Endothelial cell (in vitro differentiated cells): ENCODE results near the gene TH. TPM values are rescaled to one million over a fixed set of nuclear protein-coding genes. Genes with fewer than 3 reads are reported as not detected.

Experiments used
- DNase-seq: peaks from one replicate; pipeline ENCODE4 v3.0.0; 2021; ENCODE audit warnings: low spot score
- H3K27ac Mint-ChIP-seq: one replicate; pipeline ENCODE4 v1.8.0; 2021; ENCODE audit warnings: mixed read lengths, inconsistent platforms; ENCODE audit not compliant: unreplicated experiment
- H3K27me3 Mint-ChIP-seq: one replicate; pipeline ENCODE4 v1.8.0; 2021; ENCODE audit warnings: mild to moderate bottlenecking, moderate library complexity, mixed read lengths, inconsistent platforms; ENCODE audit not compliant: unreplicated experiment
- H3K36me3 Mint-ChIP-seq: one replicate; pipeline ENCODE4 v1.8.0; 2021; ENCODE audit warnings: mild to moderate bottlenecking, low read depth, mixed read lengths, inconsistent platforms; ENCODE audit not compliant: unreplicated experiment
- H3K4me1 Mint-ChIP-seq: one replicate; pipeline ENCODE4 v1.8.0; 2021; ENCODE audit warnings: mild to moderate bottlenecking, mixed read lengths, inconsistent platforms; ENCODE audit not compliant: unreplicated experiment
- H3K4me3 Mint-ChIP-seq: one replicate; pipeline ENCODE4 v1.8.0; 2021; ENCODE audit warnings: mild to moderate bottlenecking, mixed read lengths, inconsistent platforms; ENCODE audit not compliant: unreplicated experiment
- H3K9me3 Mint-ChIP-seq: one replicate; pipeline ENCODE4 v1.8.0; 2021; ENCODE audit warnings: mixed read lengths, inconsistent platforms; ENCODE audit not compliant: unreplicated experiment
- CTCF ChIP-seq: fragments of 200-600 bp; sonication (generic); IDR thresholded peaks from one replicate; pipeline ENCODE4 v1.5.0; 2021; ENCODE audit warnings: antibody characterized with exemption; ENCODE audit not compliant: unreplicated experiment
- total RNA-seq: library from RNA; stranded (reverse); fragmentation: NEBNext Ultra II Directional; extraction: Animal tissue kit (Norgen Biotek cat#: 25700); gene quantifications from one replicate; pipeline ENCODE4 v1.2.1, GENCODE V29; 2021; ENCODE audit not compliant: unreplicated experiment

TH gene
- total RNA-seq, 1 donor from 2014 or later = not detected

GRCh38 chr11:2214527-2215229 is 43.1 kb upstream of the TH start:
- Mint-ChIP-seq H3K4me1 (peaks cover 8% of the 10 kb centered on the region), H3K4me3 (no peak overlapping the region), H3K27me3 (peaks cover 14% of the 10 kb centered on the region), H3K27ac (no peak overlapping the region), H3K9me3 (no peaks in the 10 kb centered on the region), H3K36me3 (no peaks in the 10 kb centered on the region)
- TF ChIP-seq CTCF = no peak
- no peak for DNase-seq

DNA sequence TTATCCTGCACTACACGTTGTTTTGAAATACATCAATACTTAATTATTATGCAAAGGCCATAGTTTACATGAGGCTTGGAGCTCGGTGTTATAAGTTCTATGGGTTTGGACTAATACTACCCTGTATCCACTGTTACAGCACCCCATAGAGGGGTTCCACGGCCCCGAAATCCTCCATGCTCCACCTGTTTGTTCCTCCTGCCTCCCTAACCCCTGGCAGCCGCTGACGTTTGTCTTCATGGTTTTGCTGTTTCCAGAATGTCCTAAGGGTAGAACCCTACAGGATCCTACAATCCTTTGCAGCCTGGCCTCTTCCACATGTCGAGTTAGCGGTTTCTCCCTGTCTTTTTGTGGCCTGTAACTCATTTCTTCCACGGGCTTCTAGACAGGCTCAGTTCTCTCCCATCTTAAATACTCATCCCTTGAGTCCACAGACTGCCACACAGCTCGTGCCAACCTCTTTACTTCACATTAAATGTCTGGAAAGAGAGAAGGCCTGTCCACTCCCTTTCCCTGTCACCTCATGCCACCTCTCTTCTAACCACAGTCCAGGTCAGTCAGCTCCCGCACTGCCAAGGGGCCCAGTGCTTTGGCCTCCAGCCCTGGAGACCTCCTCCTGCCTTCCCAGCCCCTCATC is 42.4 kb upstream of the TH start:
- Mint-ChIP-seq H3K9me3 (no peaks in the 10 kb centered on the region), H3K27ac (no peak overlapping the region), H3K36me3 (no peaks in the 10 kb centered on the region), H3K4me3 (no peak overlapping the region), H3K4me1 (peaks cover 8% of the 10 kb centered on the region), H3K27me3 (peaks cover 14% of the 10 kb centered on the region)
- no peak for DNase-seq
- no peak for TF ChIP-seq CTCF

- Mint-ChIP-seq H3K27me3 (peaks cover 13% of the 10 kb centered on the region), H3K4me1 (peaks cover 8% of the 10 kb centered on the region), H3K27ac (no peak overlapping the region), H3K4me3 (no peak overlapping the region), H3K36me3 (no peaks in the 10 kb centered on the region), H3K9me3 (no peaks in the 10 kb centered on the region)
- TF ChIP-seq CTCF = no peak
- no peak for DNase-seq
Measured at GRCh38 chr11:2213384-2213842, 41.8 kb upstream of the TH start.

DNA sequence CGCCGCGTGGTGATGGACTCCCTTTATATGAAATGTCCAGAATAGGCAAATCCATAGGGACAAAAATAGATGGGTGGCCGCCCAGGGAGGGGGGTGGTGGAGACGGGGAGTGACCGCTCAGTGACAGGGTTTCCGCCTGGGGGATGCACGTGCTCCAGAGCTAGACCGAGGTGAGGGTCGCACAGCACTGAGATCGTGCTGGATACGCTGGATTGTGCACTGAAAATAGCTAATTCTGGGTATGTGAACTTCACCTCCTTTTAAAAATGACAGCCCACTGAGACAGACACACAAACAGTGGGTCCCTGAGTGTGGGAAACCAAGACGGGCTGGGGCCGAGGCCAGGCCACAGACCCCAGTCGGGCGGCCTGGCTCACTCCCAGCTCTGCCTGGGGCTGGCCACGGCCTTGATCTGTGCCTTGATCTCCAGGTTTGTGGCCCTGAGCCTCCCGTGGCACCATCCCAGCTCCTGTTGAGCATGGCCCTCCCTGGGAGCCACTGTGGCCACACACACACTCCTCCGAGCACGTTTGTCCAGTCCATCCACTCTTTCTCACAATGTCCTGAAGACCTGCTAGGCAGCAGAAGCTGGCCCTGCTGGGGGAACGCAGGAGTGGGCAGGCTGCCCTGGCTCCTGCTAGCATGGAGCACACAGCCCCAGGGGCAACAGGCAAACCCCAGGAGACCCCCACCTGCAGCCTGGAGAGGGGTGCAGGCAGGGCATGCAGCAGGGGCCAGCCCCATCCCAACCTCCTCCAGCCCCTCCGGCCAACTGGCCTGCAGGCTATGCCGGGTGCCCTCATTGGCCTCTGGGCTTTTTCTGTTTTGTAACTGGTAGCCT is 41.0 kb upstream of the TH start:
- no peaks in the 10 kb centered on the region for H3K36me3 Mint-ChIP-seq
- no peak for DNase-seq
- no peaks in the 10 kb centered on the region for H3K9me3 Mint-ChIP-seq
- peaks cover 8% of the 10 kb centered on the region for H3K4me1 Mint-ChIP-seq
- no peak overlapping the region for H3K4me3 Mint-ChIP-seq
- no peak for TF ChIP-seq CTCF
- H3K27ac Mint-ChIP-seq = no peak overlapping the region
- peaks cover 10% of the 10 kb centered on the region for H3K27me3 Mint-ChIP-seq
